ENCODE data around the gene IFITM10.

DNA sequence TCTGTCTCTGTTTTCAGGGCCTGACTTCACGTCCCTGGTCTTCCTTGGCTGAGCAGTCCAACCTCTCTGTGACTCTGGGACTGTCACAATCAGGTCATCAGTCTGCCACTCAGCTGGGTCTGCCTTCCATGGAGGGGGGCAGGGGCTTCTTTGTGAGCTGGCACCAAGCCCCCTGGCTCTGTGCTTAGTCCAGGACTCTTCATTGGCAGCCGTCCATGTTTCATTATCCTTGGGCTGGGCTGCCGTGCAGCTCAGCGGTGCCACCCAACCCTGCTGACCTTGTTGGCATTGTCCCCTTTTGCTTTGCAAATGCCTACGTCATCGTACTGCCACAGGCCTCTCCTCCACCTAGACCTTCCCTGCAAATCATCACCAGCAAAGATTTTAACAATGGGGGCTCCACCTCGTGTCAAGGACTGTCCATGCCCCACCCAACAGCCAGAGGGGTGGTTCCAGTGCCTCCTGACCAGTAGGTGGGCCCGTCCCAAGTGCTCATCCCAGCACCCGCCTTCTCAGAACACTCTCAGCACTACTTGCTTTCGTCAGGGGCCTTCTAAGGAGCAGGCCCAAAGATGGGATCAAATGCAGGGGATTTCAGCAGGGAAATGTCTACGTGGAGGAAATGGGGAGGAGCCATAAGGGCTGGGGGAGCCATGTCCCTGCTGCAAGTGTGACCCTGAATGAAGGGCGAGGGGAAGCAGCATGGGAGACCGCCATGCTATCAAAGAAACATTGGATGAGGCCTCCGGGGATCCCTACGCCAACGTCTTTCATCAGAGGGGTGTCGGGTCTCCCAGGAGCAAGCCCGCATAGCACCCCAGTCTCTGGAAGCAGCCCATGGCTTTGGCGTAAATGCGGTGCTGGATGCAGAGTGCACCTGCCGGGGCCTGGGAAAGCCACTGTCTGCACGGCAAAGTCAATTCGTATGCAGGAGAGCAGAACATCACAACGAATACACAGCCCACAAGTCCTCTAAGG, 35.2 kb downstream of the IFITM10 start:
- TF ChIP-seq ZFP3 (CRISPR knock-in tag; IDR thresholded peaks at IDR 0.05), result no peak
- TF ChIP-seq ZFP30 (CRISPR knock-in tag; IDR thresholded peaks at IDR 0.05), result no peak
- no peak for TF ChIP-seq BACH2 (CRISPR knock-in tag; IDR thresholded peaks at IDR 0.05; ENCODE audit: borderline replicate concordance)
- no peak for TF ChIP-seq GLIS3 (CRISPR knock-in tag; IDR thresholded peaks at IDR 0.05)
- no peak for TF ChIP-seq ARNTL (CRISPR knock-in tag; IDR thresholded peaks at IDR 0.05; ENCODE audit: borderline replicate concordance, low read depth)
- TF ChIP-seq, protein P1, sequence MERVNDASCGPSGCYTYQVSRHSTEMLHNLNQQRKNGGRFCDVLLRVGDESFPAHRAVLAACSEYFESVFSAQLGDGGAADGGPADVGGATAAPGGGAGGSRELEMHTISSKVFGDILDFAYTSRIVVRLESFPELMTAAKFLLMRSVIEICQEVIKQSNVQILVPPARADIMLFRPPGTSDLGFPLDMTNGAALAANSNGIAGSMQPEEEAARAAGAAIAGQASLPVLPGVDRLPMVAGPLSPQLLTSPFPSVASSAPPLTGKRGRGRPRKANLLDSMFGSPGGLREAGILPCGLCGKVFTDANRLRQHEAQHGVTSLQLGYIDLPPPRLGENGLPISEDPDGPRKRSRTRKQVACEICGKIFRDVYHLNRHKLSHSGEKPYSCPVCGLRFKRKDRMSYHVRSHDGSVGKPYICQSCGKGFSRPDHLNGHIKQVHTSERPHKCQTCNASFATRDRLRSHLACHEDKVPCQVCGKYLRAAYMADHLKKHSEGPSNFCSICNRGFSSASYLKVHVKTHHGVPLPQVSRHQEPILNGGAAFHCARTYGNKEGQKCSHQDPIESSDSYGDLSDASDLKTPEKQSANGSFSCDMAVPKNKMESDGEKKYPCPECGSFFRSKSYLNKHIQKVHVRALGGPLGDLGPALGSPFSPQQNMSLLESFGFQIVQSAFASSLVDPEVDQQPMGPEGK (CRISPR knock-in tag; IDR thresholded peaks at IDR 0.05; ENCODE audit: borderline replicate concordance), result no peak
